OCI-LY3 (cell line): ENCODE data around the gene ZNF385C.

ENCODE experiments used
- EZH2phosphoT487 ChIP-seq: fragments of 200-600 bp; shearing (Covaris generic); IDR thresholded peaks from 2 replicates; pipeline ENCODE4 v1.6.1; 2018; ENCODE audit warnings: antibody characterized with exemption, mixed run types, low read depth
- TF ChIP-seq, protein P1 (sequence below): fragments of 200-600, 300-600 bp; sonication (generic); IDR thresholded peaks from 2 replicates; pipeline ENCODE4 v1.5.1; 2014; ENCODE audit warnings: antibody characterized with exemption, low read length, low read depth

DNA sequence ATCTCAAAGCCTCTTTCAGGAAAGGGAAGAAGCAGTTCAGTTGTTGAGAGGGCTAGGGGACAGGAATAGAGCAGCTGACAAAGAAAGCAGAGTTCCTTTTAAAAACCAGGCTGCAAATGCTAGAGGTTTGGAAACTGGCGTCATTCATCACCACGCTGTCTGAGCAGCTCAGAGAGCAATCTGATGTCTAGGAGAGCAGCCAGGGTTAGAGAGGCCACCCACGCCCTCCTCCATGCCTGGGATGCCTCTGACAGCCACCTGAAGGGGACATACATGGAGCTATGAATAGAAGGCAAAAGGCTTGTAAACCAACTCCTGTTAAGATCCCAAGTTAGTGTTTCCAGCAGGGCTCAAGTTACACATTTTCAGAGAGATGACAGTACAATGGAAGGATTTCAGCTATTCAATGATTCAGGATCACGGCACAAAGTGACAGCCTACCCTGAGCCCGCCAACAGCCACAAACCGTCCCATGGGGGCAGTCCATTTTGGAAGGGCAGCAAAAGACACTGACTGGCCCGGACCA lies 44.2 kb upstream of the ZNF385C start:
- TF ChIP-seq, protein P1, sequence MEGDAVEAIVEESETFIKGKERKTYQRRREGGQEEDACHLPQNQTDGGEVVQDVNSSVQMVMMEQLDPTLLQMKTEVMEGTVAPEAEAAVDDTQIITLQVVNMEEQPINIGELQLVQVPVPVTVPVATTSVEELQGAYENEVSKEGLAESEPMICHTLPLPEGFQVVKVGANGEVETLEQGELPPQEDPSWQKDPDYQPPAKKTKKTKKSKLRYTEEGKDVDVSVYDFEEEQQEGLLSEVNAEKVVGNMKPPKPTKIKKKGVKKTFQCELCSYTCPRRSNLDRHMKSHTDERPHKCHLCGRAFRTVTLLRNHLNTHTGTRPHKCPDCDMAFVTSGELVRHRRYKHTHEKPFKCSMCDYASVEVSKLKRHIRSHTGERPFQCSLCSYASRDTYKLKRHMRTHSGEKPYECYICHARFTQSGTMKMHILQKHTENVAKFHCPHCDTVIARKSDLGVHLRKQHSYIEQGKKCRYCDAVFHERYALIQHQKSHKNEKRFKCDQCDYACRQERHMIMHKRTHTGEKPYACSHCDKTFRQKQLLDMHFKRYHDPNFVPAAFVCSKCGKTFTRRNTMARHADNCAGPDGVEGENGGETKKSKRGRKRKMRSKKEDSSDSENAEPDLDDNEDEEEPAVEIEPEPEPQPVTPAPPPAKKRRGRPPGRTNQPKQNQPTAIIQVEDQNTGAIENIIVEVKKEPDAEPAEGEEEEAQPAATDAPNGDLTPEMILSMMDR: no peak
- TF ChIP-seq EZH2phosphoT487: no peak
